Endothelial cell of umbilical vein (primary cell): Measurements from ENCODE around the gene NRXN3.

Experiments used
- POLR2AphosphoS5 ChIP-seq: IDR thresholded peaks from 2 replicates; pipeline ENCODE4 v1.6.1; 2012; ENCODE audit warnings: low read depth, mild to moderate bottlenecking, control low read depth, low read length, moderate library complexity; ENCODE audit not compliant: insufficient read depth
- TF ChIP-seq, protein P1 (sequence below), 2 donors: IDR thresholded peaks; 1 replicate in 1 of 2; 2 replicates in 1 of 2; pipeline ENCODE4 v1.5.1; 2011; ENCODE audit warnings: low read length in 2 of 2, mild to moderate bottlenecking in 2 of 2, moderate library complexity in 2 of 2, control low read depth in 1 of 2, inconsistent platforms in 1 of 2, low read depth in 1 of 2; ENCODE audit not compliant: insufficient read depth in 1 of 2; ENCODE audit errors: extremely low read depth in 1 of 2

DNA sequence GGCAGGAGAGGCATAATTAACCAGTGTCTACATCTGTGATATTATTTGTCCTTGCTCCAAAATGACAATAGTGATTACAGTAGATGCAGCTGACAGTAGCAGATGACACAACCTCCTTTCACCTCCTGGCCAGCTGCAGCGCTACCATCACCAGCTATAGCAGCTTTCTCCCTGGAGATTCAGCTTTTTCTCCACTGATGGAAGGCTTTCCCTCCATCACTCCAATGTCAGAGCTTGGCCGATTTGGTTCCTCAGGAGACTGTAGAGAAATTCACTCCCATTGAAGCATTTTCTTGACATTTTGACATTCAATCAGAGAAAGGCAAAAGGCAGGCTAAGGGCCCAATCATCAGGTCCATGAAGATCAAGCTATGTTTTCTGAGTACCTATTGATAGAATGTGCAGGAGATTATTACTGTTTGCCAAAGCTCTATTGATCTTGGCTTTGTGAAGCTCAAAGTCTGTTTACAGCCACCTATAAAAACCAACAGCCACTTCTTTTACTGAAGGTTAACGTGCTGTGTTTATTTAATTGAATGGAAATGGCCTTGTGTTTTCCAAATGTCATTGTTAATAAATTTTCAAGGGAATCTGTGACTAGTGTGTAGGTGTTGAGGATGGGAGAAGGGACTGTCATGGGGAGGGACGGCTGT is 1256.1 kb downstream of the NRXN3 start:
- TF ChIP-seq, protein P1, sequence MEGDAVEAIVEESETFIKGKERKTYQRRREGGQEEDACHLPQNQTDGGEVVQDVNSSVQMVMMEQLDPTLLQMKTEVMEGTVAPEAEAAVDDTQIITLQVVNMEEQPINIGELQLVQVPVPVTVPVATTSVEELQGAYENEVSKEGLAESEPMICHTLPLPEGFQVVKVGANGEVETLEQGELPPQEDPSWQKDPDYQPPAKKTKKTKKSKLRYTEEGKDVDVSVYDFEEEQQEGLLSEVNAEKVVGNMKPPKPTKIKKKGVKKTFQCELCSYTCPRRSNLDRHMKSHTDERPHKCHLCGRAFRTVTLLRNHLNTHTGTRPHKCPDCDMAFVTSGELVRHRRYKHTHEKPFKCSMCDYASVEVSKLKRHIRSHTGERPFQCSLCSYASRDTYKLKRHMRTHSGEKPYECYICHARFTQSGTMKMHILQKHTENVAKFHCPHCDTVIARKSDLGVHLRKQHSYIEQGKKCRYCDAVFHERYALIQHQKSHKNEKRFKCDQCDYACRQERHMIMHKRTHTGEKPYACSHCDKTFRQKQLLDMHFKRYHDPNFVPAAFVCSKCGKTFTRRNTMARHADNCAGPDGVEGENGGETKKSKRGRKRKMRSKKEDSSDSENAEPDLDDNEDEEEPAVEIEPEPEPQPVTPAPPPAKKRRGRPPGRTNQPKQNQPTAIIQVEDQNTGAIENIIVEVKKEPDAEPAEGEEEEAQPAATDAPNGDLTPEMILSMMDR (IDR thresholded peaks at IDR 0.05; ENCODE audit: extremely low read depth in 1 of 2, insufficient read depth in 1 of 2, low read depth in 1 of 2, low read length in 2 of 2) = no peak
- no peak for TF ChIP-seq POLR2AphosphoS5
